Choroid plexus epithelial cell (primary cell): ENCODE measurements around the gene KCNIP1.

ENCODE experiments used
- DNase-seq: peaks from one replicate; pipeline ENCODE4 v3.0.0-alpha.2; 2010; ENCODE audit warnings: low read depth
- H3K4me3 ChIP-seq: 2 replicates; pipeline ENCODE4 v1.5.1; 2011; ENCODE audit warnings: low read depth, mild to moderate bottlenecking, control low read depth, low read length, moderate library complexity
- CTCF ChIP-seq: conservative IDR thresholded peaks from 2 replicates; pipeline ENCODE4 v1.5.1; 2011; ENCODE audit warnings: low read depth, mild to moderate bottlenecking, control low read depth, inconsistent platforms, low read length, moderate library complexity

Gene KCNIP1

GRCh38 chr5:170627271-170627670 lies 123.5 kb downstream of the KCNIP1 start:
- TF ChIP-seq CTCF, result no peak
- no peak overlapping the region for H3K4me3 ChIP-seq
- DNase-seq, result no peak

- no peak for DNase-seq
- H3K4me3 ChIP-seq, result no peak overlapping the region
- no peak for TF ChIP-seq CTCF
Observed at GRCh38 chr5:170628028-170628427, 124.2 kb downstream of the KCNIP1 start.

- DNase-seq, result no peak
- TF ChIP-seq CTCF, result no peak
- H3K4me3 ChIP-seq, result no peak overlapping the region
Observed at GRCh38 chr5:170628691-170629565, 125.1 kb downstream of the KCNIP1 start.

- TF ChIP-seq CTCF, result no peak
- H3K4me3 ChIP-seq, result no peak overlapping the region
- no peak for DNase-seq
Observed at GRCh38 chr5:170629566-170630175, 125.9 kb downstream of the KCNIP1 start.

GRCh38 chr5:170630226-170630625 lies 126.4 kb downstream of the KCNIP1 start:
- no peak overlapping the region for H3K4me3 ChIP-seq
- no peak for TF ChIP-seq CTCF
- no peak for DNase-seq

GRCh38 chr5:170630711-170631141 lies 126.9 kb downstream of the KCNIP1 start:
- H3K4me3 ChIP-seq, result no peak overlapping the region
- no peak for DNase-seq
- TF ChIP-seq CTCF, result no peak
